Measurements from ENCODE around the gene RBM26. TPM values are rescaled to one million over a fixed set of nuclear protein-coding genes. Genes with fewer than 3 reads are reported as not detected.
A peak's percentile ranks its signal among the peaks of the same experiment; 100 is the strongest.

RBM26 gene
- polyA plus RNA-seq, 3 donors: 3.5 to 25.3 (median 5.0) TPM

GRCh38 chr13:79427265-79427664, 21.2 kb upstream of the RBM26 start:
- intact Hi-C loops (cut with micrococcal nuclease): no loop called here

DNA sequence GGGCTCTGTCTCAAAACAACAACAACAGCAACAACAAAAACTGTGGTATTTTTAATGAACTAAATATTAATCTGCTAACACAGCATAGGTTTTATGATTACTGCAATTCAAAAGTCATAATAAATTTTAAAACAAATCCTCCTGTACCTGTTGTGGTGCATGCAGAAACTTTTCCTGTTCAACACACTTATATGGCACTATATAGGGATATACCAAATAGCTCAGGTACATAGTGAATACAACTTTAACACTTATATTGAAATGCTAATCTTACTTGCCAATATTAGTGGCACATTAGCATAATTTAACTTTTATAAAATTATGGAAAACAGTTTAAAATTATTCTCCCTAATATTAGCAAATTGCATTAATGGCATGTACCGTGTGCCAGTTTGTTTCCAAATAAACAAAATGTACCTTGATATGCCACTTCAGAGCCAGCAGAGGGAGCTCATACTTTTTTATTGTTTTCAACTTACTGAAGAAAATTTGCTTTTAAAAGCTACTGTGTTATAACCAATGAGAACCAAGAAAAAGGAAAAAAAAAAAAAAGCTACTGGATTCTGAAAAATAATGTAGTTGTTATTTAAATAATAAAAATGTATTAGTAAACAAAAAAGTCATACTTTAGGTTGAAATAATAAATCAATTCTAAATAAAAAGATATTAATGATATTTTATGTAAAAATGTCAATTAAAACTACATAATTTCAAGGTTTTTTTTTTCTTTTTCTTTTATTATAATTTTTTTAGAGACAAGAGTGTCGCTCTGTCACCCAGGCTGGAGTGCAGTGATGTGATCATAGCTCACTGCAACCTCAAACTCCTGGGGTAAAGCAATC, 18.0 kb upstream of the RBM26 start:
- no peak overlapping the region for H3K27ac Mint-ChIP-seq
- H3K4me1 Mint-ChIP-seq: no peaks in the 10 kb centered on the region
- H3K4me3 ChIP-seq (replicated peaks in 1 of 3; ENCODE audit: low read depth in 2 of 3, low read length in 3 of 3): no peak overlapping the region
- no peak overlapping the region for H3K27ac ChIP-seq (ENCODE audit: low read depth in 1 of 2, low read length in 2 of 2)
- no peaks in the 10 kb centered on the region for H3K27me3 ChIP-seq (ENCODE audit: control insufficient read depth in 2 of 2, insufficient read depth in 2 of 2, low read length in 2 of 2)
- no peak overlapping the region for H2AFZ ChIP-seq (ENCODE audit: insufficient read depth, low read depth, low read length, poor library complexity, severe bottlenecking)
- H3K9me3 ChIP-seq (replicated peaks in 1 of 2; ENCODE audit: control insufficient read depth in 1 of 2, insufficient read depth in 1 of 2, low read length in 2 of 2): no peaks in the 10 kb centered on the region
- WGBS (ENCODE audit: insufficient coverage): no CpG with 5 or more reads among the region's 2 CpGs
- no peaks in the 10 kb centered on the region for H3K4me1 ChIP-seq (ENCODE audit: control insufficient read depth in 1 of 2, insufficient read depth in 2 of 2, low read length in 2 of 2)
- no peaks in the 10 kb centered on the region for H3K36me3 Mint-ChIP-seq
- no peak overlapping the region for H3K4me3 Mint-ChIP-seq
- DNase-seq: peak; percentile 6 to 31 (median 27)
- no peak overlapping the region for H3K4me2 ChIP-seq (replicated peaks; ENCODE audit: extremely low read depth, low read length, poor library complexity, severe bottlenecking)
- no peak overlapping the region for H3K9ac ChIP-seq (ENCODE audit: insufficient read depth, low read length, poor library complexity, severe bottlenecking)
- TF ChIP-seq, protein P1, sequence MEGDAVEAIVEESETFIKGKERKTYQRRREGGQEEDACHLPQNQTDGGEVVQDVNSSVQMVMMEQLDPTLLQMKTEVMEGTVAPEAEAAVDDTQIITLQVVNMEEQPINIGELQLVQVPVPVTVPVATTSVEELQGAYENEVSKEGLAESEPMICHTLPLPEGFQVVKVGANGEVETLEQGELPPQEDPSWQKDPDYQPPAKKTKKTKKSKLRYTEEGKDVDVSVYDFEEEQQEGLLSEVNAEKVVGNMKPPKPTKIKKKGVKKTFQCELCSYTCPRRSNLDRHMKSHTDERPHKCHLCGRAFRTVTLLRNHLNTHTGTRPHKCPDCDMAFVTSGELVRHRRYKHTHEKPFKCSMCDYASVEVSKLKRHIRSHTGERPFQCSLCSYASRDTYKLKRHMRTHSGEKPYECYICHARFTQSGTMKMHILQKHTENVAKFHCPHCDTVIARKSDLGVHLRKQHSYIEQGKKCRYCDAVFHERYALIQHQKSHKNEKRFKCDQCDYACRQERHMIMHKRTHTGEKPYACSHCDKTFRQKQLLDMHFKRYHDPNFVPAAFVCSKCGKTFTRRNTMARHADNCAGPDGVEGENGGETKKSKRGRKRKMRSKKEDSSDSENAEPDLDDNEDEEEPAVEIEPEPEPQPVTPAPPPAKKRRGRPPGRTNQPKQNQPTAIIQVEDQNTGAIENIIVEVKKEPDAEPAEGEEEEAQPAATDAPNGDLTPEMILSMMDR (IDR thresholded peaks at IDR 0.05): peak; percentile 81
- peaks cover 0 to 2% (median 0%) of the 10 kb centered on the region in 7 donors for H3K9me3 Mint-ChIP-seq
- intact Hi-C loops (cut with micrococcal nuclease): loop anchor here (5.0 kb wide), 2 partner anchors 113 to 118 kb away; no protein-coding TSS in a partner anchor
- no peaks in the 10 kb centered on the region for H3K36me3 ChIP-seq (replicated peaks in 1 of 2; ENCODE audit: control insufficient read depth in 1 of 2, insufficient read depth in 2 of 2, low read length in 2 of 2)
- no peaks in the 10 kb centered on the region for H3K79me2 ChIP-seq (ENCODE audit: insufficient read depth, low read length)
- H4K20me1 ChIP-seq (ENCODE audit: insufficient read depth, low read length): no peaks in the 10 kb centered on the region
- peaks cover 0 to 2% (median 0%) of the 10 kb centered on the region in 3 donors for H3K27me3 Mint-ChIP-seq (ENCODE audit: low read depth in 3 of 3)

More at GRCh38 chr13:79427265-79427664, 21.2 kb upstream of the RBM26 start:
- H3K27ac ChIP-seq (ENCODE audit: low read depth in 1 of 2, low read length in 2 of 2): no peak overlapping the region
- no peak for DNase-seq
- H3K27me3 ChIP-seq (ENCODE audit: control insufficient read depth in 2 of 2, insufficient read depth in 2 of 2, low read length in 2 of 2): no peaks in the 10 kb centered on the region
- H3K36me3 Mint-ChIP-seq: no peaks in the 10 kb centered on the region
- H3K4me3 ChIP-seq (replicated peaks in 1 of 3; ENCODE audit: low read depth in 2 of 3, low read length in 3 of 3): no peak overlapping the region
- WGBS (ENCODE audit: insufficient coverage): 100% methylated on average over 1 of the region's 1 CpG
- H4K20me1 ChIP-seq (ENCODE audit: insufficient read depth, low read length): no peaks in the 10 kb centered on the region
- peaks cover 0 to 2% (median 0%) of the 10 kb centered on the region in 3 donors for H3K27me3 Mint-ChIP-seq (ENCODE audit: low read depth in 3 of 3)
- peaks cover 0 to 4% of the 10 kb centered on the region in 2 donors for H3K9me3 ChIP-seq (replicated peaks in 1 of 2; ENCODE audit: control insufficient read depth in 1 of 2, insufficient read depth in 1 of 2, low read length in 2 of 2)
- H3K79me2 ChIP-seq (ENCODE audit: insufficient read depth, low read length): no peaks in the 10 kb centered on the region
- no peak overlapping the region for H3K9ac ChIP-seq (ENCODE audit: insufficient read depth, low read length, poor library complexity, severe bottlenecking)
- H2AFZ ChIP-seq (ENCODE audit: insufficient read depth, low read depth, low read length, poor library complexity, severe bottlenecking): no peak overlapping the region
- no peaks in the 10 kb centered on the region for H3K4me1 Mint-ChIP-seq
- H3K4me1 ChIP-seq (ENCODE audit: control insufficient read depth in 1 of 2, insufficient read depth in 2 of 2, low read length in 2 of 2): no peaks in the 10 kb centered on the region
- H3K36me3 ChIP-seq (replicated peaks in 1 of 2; ENCODE audit: control insufficient read depth in 1 of 2, insufficient read depth in 2 of 2, low read length in 2 of 2): no peaks in the 10 kb centered on the region
- no peak overlapping the region for H3K4me2 ChIP-seq (replicated peaks; ENCODE audit: extremely low read depth, low read length, poor library complexity, severe bottlenecking)
- no peak overlapping the region for H3K4me3 Mint-ChIP-seq
- TF ChIP-seq, protein P1 (IDR thresholded peaks at IDR 0.05): no peak
- H3K27ac Mint-ChIP-seq: no peak overlapping the region
- H3K9me3 Mint-ChIP-seq: peaks cover 0 to 2% (median 0%) of the 10 kb centered on the region in 7 donors

Measured in CD14-positive monocyte (primary cell).